Suppressor macrophage treated with lipopolysaccharide for 1 hour (primary cell): ENCODE data around the gene SMYD2.

Experiments
- DNase-seq, 3 donors: peaks; one replicate each; pipeline ENCODE4 v3.0.0-alpha.2; 2020 to 2022

The SMYD2 gene

DNA sequence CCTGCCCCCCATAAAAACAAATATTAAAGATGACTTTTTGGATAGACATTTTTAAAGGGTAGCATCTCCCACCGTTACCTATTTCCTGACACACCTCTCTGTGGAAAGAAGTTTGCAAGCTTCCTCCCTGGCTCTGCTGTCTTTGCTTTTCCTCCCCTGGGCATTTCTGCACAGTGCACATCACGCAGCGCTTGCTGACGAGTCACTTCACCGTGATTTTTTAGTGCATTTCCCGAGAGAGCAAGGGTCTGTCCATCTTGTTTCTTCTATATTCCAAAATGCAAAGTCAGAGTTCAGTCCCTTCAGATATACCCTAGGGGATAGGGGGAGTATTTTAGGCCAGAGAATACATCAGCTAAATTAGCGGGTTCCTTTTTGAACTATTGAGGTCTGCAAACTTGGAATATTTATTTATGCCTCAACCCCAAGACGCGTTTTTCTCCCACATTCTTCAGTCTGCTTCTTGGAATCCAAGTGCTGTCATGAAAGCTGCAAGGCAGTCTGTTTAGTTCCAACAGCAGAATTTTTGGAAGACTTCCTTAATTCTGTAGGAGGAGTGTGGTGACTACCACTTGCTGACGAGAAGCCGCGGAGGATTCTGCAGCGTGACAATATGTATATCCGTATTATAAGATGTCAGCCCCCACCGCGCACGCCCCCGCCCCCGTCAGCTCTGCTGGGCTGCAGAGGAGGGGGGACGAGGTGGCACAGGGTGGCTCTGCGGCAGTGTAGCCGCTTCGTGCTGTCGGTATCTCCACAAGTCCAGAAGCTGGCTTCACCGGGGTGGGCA is 22.4 kb downstream of the SMYD2 start:
- peak in 2 of 3 donors; percentile 26 to 46 for DNase-seq

DNA sequence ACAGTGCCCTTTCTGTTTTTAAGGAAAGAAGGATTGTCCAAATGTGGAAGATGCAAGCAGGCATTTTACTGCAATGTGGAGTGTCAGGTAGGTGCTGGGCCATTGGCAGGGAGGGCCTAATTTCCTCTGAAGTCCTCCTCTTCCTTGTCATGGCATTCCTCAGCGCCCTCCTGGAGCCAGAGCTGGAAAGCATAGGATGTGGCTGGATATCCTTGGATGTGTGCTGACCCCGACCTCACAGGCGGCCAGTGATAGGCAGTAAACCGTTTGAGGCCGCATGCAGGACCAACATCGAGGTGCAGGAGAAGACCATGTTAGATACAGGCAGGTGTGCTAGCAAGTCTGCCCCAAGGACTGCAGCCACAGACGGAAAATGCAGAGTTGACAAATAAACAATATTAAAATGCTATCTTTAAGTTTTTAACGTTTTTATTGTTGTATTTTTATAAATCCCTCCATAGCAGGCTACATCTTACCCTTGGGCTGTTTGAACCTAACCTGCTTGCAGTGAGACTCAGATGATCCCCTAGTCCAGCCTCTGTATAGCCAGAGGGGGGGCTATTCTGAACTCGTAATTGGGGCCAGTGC is 24.3 kb downstream of the SMYD2 start:
- peak in 1 of 3 donors; percentile 10 for DNase-seq

DNA sequence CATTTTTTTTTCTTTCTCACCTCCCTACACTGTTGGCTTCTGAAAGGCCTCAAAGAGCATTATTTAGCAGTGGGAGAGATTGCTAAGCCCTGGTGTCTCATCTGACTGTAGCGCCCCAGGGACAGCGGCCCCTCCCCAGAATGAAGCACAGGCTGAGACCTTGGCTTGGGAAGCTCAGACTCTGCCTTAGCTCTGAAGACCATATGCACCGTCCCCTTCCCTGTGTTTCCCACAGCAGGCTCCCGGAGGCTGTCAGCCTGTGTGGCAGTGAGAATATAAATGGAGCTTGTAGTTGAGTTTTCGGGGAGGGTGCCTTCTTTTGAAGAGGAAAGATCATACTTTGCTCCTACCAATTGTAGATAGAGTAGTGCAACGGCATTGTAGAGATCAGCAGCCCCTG is 25.3 kb downstream of the SMYD2 start:
- no peak for DNase-seq

DNA sequence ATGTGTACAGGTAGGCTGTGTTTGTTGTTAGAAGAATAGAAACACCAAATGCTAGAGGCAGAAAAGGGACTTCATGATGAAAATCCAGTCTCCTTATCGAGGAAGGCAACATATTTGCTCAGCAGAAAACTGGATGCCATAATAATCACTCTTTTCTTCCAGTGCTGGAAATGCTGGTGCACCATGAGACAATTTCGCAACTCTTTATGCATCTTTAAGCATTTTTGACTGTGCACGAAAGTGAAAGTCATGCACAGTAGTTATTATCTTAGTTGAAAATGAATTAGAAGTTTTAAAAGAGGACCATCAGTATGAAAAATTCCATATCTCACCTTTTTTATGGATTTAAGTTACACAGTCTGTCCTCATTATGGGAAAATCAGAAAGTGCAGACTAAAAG is 29.1 kb downstream of the SMYD2 start:
- peak; percentile 37 to 67 (median 55) for DNase-seq

DNA sequence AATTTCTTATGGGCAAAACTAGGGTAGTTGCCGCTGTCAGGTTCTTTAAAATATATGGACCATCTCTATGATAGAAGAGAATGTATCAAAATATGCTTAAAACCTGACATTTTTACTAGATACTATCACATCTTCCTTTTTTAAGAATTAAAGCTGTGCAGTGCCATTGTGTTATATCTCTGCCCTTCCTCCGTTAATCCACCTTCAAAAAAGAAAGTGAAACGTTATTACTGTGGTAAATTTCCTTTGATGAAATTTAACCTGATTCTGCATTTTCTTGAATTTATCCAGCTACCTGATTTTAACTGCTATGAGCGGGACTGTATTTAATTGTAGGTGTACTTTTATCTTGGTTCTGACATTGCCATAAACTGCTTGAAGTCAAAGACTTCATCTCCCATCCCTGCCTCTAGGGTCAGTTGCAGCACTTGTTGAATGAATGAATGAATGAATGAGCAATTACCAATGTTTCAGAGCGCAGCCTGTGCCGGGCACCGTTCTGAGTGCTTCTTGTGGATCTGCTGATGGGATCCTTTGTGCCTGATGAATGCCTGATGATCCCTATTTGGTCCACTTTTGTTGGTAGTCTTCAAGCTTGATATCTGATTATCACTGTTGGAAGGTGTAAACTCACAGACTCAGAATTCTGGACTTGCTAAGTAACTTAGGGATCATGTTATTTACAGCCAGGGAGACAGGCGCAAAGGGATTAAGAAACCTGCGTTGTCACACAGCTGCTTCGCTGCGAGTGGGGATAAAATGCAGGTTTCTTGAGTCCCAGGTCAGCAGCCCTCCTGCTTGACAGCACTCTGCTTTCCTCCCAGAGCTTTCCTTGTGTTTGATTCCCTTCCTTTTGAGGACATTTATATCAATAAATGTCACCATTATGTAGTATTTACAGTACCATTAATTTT is 30.1 kb downstream of the SMYD2 start:
- DNase-seq, result peak in 1 of 3 donors; percentile 22

DNA sequence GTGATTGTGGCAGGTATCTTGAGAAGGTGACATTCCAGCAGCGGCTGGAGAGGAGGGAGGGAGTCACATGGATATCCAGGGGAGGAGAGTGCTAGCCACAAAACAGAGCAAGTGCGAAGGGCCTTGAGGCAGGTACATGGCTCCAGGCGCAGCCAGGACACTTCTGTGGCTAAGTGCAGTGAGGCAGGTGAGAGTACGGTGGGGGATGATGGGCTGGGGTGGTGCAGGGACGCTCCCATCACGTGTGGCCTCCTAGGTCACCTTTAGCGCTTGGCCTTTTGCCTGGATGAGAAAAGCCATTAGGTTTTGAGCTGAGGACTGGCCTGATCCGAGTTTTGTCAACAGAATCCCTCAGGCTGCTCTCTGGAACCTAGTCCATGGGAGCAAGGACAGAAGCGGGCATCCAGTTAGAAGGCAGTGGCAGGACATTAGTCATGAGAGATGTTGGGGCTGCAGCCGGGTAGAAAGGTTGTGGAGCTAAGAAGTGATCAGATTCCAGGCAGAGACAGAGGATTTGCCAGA is 31.6 kb downstream of the SMYD2 start:
- DNase-seq, result no peak

DNA sequence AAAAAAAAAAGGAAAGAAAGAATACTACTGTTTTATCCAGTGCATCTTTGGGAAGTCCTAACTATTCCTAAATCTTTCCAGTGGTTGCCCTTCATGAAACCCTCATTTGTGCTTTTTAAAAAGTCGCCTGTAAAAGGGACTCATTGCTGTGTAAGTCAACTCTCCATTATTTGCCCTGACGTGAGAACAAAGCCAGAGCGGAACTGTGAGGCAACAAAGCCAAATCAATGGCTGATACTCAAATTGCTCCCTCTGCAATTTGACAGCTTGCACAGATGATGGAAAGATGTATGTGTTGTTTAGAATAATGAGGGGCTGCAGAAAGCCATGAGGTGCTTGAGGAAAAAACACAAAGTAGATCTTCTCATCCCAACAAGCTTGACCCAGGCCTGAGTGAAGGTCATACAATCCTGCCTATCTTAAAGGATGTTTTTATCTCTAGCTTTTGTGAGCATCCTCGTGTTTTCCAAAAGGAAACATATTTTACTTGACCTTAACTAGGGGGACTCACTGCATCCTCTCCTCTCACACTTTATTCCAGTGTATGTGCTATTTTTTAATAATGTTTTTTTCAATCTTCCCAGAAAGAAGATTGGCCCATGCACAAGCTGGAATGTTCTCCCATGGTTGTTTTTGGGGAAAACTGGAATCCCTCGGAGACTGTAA is 33.4 kb downstream of the SMYD2 start:
- DNase-seq, result no peak

DNA sequence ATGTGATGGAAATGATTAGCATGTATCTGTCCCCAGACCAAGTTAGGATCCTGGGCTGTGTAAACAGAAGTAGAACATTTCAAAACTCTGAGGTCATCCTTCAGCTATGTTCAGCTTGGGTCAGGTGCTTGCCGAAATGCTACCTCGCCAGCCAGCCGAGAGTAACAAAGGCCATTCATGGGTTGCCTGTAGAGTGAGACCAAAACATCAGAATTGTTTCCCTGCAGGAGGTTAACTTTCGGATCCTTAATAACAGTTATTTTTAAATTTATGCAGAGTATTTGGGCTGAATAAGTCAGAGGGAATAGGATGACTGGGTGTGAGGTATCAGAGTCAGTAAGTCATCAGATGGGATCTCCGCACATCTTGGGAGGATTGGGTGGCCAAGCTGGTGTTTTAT is 35.6 kb downstream of the SMYD2 start:
- no peak for DNase-seq

DNA sequence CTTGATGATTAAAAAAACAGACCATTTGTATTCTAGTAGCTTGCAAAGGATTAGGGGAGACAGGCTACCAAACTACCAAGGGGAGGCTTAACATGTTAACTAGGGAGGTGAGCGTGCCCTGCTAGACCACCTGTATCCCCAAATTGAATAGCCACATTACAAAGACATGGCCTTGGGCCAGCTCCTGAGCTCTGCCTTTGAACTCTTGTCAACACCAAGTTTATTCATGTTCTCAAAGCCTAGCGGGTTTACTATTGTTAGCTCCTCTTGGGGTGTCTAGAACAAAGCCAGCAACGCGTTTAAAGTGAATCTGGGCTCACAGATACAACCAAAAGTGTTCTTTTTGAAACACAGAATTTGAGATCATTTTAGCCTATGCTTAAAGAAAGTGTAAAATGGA is 36.3 kb downstream of the SMYD2 start:
- no peak for DNase-seq

DNA sequence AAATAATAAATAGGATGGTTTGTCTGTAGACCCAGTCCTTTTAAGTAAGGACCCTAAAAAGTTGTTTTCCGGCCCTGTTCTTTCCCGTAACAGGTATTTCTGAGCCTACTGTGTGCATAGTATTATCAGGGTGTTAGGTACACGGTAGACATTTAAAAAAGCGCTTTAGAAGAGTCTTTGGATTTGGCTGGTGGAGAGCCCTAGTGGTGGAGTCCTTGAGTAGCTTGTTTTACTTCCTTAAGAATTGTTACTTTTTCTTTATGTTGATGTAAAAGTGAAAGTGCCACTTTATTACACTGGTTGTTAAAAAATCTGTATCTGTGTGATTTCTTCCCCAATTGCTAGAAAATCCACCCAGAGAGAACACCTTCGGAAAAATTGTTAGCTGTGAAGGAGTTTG is 36.8 kb downstream of the SMYD2 start:
- DNase-seq, result peak in 1 of 3 donors; percentile 21

DNA sequence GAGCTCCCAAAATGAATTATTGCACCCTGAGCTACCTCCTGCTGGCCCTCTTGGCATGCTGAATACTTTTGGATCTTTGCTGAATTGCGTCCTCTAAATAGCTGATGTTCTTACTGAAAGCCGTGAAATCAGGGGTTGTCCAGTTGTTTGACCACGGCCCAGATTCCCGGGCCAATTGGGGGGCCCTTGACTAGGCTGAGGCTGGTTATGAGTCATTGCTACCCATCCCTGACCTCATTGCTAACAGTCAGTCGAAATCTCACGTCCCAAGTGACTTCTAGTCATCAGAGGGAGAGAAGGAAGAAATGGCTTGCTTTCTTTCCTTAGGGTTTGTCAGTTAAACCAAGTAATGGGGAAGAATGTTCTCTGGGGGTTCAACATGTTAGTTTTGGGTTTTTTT is 37.4 kb downstream of the SMYD2 start:
- DNase-seq, result peak; percentile 11 to 44 (median 20)

DNA sequence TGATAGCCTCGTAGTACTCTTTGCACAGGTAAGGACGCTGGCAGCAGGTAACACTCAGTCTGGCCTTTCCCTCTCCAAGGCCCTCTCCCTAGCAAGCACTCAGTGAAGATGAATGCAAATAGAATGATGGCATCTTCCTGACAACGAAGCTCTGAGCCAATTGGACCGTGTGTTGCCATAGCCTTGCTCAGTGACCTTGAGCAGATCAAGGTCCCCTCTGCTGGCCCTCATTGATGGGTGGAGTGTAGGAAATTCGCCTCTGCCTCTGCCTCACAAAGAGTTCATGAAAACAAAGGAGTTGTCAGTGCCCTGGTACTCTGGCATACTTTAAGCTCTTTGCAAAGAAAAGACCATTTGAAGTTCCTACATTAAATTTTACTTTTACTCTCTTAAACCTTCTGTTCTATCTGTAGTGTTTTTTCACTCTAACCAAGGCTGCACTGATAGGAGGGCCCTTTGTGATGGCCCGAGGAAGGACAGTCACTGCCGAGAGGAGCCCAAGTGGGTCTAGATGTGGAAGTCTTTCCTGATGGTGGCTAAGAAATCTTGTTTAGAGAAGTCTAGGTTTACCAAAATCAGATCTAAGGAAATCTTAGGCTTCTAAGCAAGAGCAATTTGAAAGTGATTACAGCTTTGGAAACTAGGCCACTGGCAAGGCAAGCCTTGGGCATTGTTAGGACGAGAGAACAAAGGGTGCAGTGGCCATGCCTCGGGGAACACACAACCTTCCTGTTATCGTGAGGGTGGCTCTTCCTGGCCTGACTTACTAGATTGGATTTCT is 38.2 kb downstream of the SMYD2 start:
- DNase-seq, result no peak

DNA sequence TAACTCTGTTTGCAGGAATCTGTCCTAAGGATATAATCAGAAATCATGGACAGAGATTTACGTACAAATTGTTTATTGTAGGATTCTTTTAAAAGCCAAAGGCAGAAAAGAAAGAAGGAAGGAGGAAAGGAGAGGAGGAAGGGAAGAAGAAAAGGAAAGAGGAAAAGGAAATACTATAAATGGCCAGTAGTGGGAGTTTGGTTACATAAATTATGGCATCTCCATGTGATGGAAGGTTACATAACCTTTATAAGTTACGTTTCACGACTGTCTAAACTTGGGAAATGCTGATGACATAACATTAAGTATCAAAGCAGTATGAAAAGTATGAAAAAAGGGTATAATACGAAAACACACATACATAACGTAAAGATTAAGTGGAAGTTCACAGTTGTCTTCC is 39.0 kb downstream of the SMYD2 start:
- peak; percentile 12 to 44 (median 25) for DNase-seq

DNA sequence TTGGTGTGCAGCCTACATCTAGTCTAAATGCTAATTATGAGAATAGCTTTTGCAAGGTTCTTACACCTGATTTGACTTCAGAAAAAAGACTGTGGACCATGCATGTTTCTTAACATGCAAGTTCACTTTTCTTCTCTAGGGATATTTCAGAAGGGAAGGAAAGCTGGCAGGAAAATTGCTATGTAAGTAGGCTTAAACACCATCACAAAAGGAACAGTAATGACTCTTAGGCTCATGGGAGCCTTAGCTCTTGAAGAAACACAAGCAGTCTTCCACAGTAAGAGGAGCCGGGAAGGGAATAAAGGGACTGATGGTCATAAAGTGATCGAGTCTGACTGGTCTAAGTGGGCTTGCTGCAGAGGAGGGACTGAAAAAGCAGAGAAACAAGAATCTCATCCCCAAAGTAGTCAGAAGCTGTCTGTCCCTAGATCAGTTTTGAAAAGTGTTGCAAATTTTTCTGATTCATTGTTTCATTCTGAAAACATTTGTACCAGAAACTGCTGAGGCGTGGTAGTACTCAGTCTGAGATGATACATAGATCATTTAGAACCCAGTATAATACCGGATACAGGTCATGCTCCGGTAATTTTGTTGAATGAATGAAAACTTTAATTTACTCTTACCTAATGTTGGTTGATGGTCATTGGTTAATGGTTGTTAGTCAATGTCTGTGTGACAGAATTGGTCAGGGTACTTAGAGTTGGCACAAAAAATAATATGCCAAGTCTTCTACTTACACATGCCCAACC is 40.9 kb downstream of the SMYD2 start:
- no peak for DNase-seq

DNA sequence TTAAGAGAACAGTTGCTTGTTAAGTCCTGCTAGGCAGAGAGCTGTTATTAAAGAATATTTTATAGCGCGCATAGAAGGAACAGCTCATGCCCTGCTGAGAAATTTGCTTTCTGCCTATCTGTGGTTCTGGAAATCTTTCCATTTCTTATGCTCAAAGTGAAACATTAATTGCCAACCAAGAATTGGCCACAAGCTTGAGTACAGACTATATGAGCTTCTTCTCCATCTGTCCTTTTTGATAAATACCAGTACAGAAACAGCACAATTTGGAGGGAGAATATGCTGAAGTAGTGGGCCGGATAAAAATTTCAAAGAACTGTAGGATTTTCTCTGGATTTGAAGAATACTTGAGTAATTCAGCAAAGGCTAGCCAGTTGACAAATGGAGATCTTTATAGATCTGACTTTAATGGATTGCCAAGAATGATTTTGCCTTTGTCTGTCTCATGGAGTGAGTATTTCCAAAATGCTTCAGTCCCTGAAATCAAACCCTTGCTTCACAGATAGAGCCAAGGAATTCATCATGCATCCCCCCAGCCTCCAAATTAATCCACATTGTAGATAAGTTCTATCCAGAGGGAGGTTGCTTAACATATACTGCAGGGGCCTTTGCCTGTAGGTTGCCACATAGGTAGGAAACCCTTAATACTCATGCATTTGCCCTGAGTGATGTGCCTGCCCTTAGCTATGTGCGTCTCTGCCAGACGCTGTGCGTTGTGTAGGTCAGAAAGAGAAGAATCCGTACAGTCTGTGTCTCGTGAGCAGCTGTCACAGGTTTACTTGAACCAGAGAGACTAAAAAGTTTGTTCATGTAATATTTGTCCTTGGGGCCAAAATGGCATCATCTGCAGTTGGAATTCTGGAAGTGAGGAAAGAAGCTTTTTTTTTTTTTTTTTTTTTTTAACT is 44.2 kb downstream of the SMYD2 start:
- DNase-seq, result no peak

DNA sequence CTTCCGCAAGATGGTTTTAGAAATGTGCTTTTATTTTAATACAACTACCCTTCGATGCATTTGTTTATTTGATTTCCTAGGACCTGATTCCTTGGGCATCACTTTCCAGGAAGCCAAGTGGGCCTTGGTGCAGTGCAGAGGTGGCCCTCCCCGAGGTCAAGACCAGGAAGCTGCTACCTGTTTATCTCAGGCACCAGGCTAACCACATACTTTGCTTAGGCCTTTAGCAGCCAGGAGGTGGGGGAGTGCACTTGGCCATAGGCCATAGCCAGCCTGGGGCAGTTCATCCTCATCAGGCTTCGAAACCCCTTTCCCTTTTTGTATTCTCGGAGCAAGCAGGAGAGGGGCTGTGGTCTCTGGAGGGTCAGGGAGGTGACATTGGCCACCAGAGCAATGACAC is 45.4 kb downstream of the SMYD2 start:
- no peak for DNase-seq

DNA sequence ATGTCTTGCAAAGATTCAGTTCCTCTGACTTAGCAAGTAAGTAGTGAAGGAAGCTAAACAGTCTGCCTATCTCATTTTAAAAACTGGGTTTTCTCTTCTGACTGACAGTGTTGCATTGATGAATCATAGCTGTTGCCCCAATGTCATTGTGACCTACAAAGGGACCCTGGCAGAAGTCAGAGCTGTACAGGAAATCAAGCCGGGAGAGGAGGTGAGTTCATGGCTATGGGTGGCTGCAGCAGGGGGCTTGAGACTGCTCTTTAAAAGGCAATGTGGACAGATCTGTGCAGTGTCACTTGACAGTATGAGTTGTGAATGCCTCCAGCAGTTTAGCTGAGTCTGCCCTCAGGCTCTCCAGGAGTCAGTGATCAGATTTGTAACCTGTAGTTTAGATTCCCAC is 46.6 kb downstream of the SMYD2 start:
- no peak for DNase-seq

DNA sequence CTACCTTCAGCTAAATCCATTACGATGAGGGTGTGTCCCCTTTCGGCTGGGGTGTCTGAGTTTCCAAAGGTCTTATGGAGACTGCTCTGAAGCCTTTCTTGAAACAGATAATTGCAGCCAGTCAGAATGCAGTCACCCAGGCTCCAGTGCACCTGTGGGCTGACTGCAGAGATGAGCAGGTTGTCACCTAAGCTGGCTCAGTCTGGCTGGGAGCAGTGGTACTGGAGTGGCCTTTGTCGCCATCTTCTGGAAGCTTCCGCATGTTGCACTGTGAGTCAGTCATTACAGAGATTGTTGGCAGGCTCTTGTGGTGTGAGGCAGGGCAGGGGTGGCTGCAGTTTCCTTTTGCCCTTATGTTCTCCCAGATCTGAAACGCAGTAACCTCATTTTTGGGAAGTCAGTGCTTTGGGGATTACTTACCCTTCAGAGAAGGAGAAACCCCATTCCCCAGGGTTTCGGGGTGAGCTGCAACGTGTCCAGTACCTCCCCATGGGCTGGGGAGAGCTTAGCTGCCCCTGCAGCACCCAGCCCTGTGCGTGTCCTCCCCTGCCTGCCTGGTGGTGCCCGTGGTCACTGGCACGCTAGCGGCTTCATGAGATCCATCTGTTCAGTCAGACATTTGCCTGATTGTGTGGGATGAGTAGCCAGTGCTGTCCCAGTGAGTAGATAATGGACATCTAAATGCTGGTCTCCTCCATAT is 48.0 kb downstream of the SMYD2 start:
- peak; percentile 79 to 83 (median 80) for DNase-seq

DNA sequence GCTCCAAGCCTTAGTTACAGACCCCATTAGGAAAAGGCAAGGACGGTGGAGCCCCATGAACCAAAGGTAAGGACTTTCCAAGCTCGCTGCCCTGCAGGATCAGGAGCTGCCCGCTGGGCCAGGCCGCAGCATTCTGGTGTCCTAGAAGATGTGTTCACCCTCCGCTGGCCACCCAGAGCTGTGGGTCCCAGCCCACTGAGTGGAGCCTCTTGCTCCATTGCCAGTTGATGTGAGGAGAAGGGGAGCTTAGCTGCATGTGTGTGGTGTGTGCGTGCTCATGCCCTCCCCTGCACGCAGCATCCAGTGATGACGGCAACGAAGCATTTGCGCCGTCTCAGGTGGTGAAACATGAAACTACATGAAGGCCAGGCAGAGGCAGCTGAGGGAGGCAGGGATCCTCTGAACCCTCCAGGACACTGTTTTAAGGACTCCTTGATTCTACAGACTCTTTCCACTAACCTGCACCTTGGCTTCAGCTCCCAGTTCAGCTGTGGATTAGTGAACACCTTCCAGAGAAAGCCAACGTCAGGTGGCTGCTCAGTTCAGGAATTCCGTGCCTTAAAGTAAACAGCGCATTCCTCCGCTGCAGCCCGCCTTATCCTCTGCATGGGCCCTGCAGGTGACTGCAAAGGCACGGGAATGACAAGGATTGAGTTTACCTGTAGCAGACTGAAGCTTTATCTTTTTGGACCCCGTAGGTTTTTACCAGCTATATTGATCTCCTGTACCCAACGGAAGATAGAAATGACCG is 48.7 kb downstream of the SMYD2 start:
- DNase-seq, result no peak
